Activated CD4-positive, alpha-beta T cell treated with anti-CD3 and anti-CD28 coated beads, Interleukin-2, amount 50 U/mL, for 16 hours (primary cell): ENCODE measurements around the gene MOB1B.
A peak's percentile ranks its signal among the peaks of the same experiment; 100 is the strongest.

Experiments
- DNase-seq: peaks from one replicate; pipeline ENCODE4 v3.0.0-alpha.2; 2020

MOB1B gene

DNA sequence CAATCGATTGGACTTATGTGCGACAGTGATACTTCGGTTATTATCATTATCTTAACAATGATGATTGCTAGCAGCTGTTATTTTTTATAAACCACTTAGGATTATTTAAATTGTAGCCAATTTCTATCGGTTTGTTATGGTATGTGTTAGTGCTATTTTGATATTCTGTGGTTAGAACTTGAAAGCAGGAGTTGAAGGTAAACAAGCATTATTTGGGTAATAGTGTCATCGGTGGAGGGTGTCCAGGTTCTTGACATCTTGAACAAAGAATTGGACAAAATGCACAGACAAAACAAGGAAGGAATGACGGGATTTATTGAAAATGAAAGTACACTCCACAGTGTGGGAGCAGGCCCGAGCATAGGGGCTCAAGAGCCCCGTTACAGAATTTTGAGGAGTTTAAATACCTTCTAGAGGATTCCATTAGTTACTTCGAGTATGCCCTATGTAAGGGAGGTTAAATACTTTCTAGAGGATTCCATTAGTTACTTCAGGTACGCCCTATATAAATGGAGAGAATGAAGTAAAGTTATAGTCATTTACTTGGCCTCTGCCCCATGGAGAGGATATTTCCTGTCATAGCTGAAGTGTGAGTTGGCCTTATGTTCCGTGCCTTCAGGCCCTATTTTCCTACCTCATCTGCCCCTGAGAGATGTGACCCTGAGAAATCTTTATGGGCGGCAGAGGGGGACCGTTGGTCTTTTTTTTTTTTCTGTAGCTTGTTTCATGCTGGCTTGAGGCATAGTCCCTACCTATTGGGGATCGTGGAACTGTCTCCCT, 13.1 kb downstream of the MOB1B start:
- no peak for DNase-seq

DNA sequence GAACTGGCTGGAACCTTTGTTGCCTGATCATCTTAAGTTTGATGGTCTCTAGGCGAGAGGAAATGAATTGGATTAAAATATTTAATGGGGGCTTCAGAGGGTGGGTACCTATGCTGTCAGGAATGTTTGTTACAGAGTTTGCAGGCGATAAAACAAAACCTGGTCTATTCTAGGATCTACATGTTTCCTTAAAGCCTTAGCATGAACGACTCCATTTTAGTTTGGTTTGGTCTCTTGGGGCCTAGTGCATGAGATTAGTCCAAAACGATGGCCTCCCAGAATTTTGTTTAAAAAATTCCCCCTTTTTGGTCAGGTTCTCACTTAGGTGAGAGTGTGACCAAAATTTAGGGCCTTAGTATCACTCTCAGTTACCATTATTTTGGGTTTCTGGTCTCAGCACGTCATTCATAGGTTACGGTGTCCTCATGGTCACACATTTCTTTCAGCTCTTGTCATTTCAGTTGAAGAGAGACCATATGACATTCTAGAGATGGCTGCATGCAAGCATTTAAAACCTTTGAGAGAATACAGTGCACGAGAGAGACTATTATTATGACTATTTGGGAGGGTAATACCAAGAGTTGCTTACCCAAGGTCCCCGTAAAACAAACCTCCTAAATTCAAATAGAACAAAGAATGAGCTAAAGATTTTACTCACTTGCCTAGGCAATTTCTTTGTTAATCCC, 13.8 kb downstream of the MOB1B start:
- DNase-seq, result no peak

DNA sequence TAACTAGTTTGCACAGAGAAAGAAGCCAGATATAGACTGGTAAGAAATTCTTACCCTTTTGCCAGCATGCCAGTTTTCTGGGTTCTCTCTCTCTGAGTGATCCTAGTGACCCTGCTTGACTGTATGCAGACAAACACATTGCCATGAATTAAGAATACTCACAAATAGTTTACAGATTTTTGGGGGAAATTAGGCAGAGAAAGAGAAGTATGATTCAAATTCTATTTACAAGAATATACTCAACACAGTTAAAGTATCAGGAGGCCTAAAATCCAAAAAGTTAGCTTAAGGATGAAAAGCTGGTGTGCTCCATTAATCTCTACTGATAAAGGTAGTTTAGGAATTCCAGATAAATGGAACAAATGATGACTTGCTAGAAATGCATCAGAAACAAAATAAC, 18.4 kb downstream of the MOB1B start:
- DNase-seq, result no peak

- DNase-seq, result no peak
Measured at GRCh38 chr4:70925418-70925817, 23.2 kb downstream of the MOB1B start.

GRCh38 chr4:70925899-70926635, 23.9 kb downstream of the MOB1B start:
- DNase-seq, result peak; percentile 46

DNA sequence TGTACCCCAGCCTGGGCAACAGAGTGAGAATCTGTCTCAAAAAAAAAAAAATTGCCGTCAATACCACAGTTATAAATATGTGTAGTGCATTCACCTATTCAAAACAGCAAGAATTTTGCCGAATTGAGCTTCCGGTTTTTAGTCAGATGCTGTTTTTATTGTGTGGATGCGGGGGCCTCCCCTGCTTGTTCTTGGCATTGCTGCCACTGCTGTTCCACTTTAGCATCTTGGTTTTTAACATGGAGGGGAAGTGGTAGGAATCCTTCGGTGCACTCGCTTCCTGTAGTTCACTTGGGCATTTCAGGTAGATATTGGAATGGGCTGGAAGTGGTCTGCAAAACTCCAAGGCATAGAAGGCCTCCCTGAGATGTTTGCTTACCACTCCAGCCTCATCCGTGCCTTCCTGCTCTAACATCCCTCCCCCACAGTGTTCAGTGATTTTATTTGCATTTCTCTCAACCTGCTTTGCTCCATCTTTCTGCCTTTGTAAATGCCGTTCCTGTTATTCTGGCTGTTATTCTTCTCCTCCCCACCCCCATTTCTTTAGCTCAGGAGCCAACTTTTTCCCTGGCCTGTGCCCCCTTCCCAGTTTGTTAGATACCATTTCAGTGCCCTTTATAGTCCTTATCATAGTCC, 25.5 kb downstream of the MOB1B start:
- peak; percentile 37 for DNase-seq

GRCh38 chr4:70930530-70931256, 28.5 kb downstream of the MOB1B start:
- no peak for DNase-seq

- DNase-seq, result no peak
Measured at GRCh38 chr4:70931347-70931746, 29.2 kb downstream of the MOB1B start.

GRCh38 chr4:70932984-70933383, 30.8 kb downstream of the MOB1B start:
- DNase-seq, result no peak

- no peak for DNase-seq
Measured at GRCh38 chr4:70935038-70935695, 33.0 kb downstream of the MOB1B start.

- no peak for DNase-seq
Measured at GRCh38 chr4:70936200-70936787, 34.1 kb downstream of the MOB1B start.

DNA sequence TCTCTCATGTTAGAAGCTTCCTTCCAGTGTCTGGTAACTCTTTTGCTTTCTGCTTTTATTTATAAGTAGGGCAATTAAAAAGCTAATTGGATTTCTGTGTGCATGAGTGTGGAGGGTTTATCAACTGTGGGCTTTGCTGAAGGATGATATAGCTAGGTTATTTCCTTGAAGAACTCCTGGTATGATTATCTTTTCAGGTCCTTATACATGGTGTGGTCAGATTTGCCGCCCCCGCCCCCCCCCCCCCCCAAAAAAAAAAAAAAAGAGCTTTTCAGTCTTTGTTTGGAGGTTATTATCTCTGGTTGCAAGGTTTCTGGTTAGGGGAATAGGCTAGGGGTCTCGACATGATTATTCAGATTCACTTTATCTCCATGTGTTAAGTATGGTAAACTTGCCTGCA, 35.9 kb downstream of the MOB1B start:
- no peak for DNase-seq

GRCh38 chr4:70940134-70940533, 38.0 kb downstream of the MOB1B start:
- no peak for DNase-seq

- no peak for DNase-seq
Measured at GRCh38 chr4:70943114-70943513, 40.9 kb downstream of the MOB1B start.

DNA sequence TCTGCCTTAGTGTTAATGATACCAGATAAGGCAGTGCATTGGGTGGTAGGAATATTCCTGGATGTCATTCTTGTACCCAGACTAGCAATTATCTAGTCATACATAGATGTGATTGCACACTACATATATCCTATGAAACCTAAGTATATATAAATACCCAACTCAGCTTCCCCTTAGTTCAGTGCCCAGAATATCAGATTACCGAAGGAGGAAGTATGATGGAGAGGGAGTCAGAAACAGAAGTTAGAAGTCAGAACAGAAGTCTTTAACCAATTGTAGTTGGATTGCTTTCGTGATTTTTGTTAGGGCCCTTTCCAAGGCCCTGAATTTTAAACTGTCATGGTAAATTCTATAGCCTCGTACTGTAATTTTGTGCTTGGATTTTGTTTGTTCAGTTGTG, 42.9 kb downstream of the MOB1B start:
- DNase-seq, result no peak

- DNase-seq, result no peak
Measured at GRCh38 chr4:70945452-70946055, 43.4 kb downstream of the MOB1B start.

- DNase-seq, result no peak
Measured at GRCh38 chr4:70946939-70947338, 44.8 kb downstream of the MOB1B start.

DNA sequence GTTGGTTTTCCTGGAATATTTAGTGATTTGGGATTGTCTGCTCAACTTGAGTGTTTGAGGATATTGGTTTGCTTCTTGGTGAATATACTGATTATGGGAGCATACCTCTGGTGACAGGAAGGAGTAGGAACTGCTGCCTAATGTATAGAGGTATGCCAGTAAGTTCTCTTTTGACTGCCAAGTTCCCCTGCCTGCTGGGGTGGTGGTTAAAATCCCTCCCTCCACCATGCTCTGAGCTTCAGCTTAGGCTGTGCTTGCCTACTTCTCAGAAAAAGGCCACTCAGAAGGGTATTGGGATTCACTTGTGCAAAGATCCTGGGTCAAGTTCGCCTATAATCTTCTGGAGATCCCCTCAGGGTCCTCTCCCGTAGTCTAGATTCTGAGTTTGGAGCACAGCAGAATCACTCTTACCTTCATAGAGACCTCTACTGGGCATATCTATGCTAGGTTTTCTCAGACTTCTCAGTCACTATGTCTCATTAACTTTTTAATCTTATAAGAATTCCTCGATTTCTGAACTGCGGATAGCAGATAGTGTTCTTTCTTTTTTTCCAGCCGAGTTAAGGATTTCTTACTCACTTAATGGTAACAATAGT, 46.6 kb downstream of the MOB1B start:
- DNase-seq, result no peak

- DNase-seq, result no peak
Measured at GRCh38 chr4:70954032-70954431, 51.9 kb downstream of the MOB1B start.

GRCh38 chr4:70956549-70957210, 54.5 kb downstream of the MOB1B start:
- no peak for DNase-seq
